ENCODE results near the gene INSIG2. TPM values are rescaled to one million over a fixed set of nuclear protein-coding genes. Genes with fewer than 3 reads are reported as not detected.

INSIG2 gene
- total and polyA plus RNA-seq, 2 of the 8 experiments (the other 6 are each of a cell fraction or from before 2014, with no cell fraction given), result 7.0 to 11.2 TPM

GRCh38 chr2:118047380-118047826 is 40.9 kb upstream of the INSIG2 start:
- no peaks in the 10 kb centered on the region for H3K9me3 ChIP-seq (ENCODE audit: insufficient read depth in 2 of 2, low read depth in 1 of 2, low read length in 1 of 2)
- no peak overlapping the region for H3K4ac ChIP-seq (replicated peaks; ENCODE audit: insufficient read length, low read depth, low read length)
- no peak overlapping the region for H2AK5ac ChIP-seq (ENCODE audit: low read depth, low read length)
- H2BK5ac ChIP-seq (ENCODE audit: low read depth, low read length), result no peak overlapping the region
- FAIRE-seq (no peak), DNase-seq (ENCODE audit: low read depth in 1 of 2, low spot score in 2 of 2) (no peak)
- no peaks in the 10 kb centered on the region for H4K20me1 ChIP-seq (replicated peaks in 1 of 2; ENCODE audit: control insufficient read depth in 1 of 2, insufficient read depth in 2 of 2, low read length in 2 of 2)
- TF ChIP-seq FOSL1 (IDR thresholded peaks at IDR 0.05; ENCODE audit: insufficient read depth, low read depth, low read length), result no peak
- no peak for TF ChIP-seq SAP30 (IDR thresholded peaks at IDR 0.05; ENCODE audit: insufficient read depth, insufficient replicate concordance, low read length)
- TF ChIP-seq NRF1 (IDR thresholded peaks at IDR 0.05; ENCODE audit: low read depth, low read length), result no peak
- no peak for TF ChIP-seq TAF1 (IDR thresholded peaks at IDR 0.05; ENCODE audit: low read depth, low read length)
- TF ChIP-seq POLR2A (IDR thresholded peaks at IDR 0.05; ENCODE audit: control extremely low read depth in 1 of 2, low read depth in 2 of 2, low read length in 2 of 2), result no peak
- no peak for TF ChIP-seq GABPA (IDR thresholded peaks at IDR 0.05; ENCODE audit: borderline replicate concordance, insufficient read depth, low read length)
- no peak for TF ChIP-seq CTBP2 (IDR thresholded peaks at IDR 0.05; ENCODE audit: borderline replicate concordance, insufficient read depth, insufficient read length, low read length)
- no peak for TF ChIP-seq KDM1A (IDR thresholded peaks at IDR 0.05; ENCODE audit: borderline replicate concordance, low read length)
- no peak for TF ChIP-seq SRF (IDR thresholded peaks at IDR 0.05; ENCODE audit: low read depth, low read length)
- TF ChIP-seq BCL11A (IDR thresholded peaks at IDR 0.05; ENCODE audit: low read depth in 2 of 2, low read length in 2 of 2), result no peak
- TF ChIP-seq ZNF274 (IDR thresholded peaks at IDR 0.05; ENCODE audit: borderline replicate concordance, extremely low read depth, low read length), result no peak
- no peak for TF ChIP-seq SUZ12 (IDR thresholded peaks at IDR 0.05; ENCODE audit: low read length)
- no peak for TF ChIP-seq KDM4A (IDR thresholded peaks at IDR 0.05; ENCODE audit: low read depth, low read length, severe bottlenecking)
- no peak for TF ChIP-seq SIX5 (IDR thresholded peaks at IDR 0.05; ENCODE audit: low read depth, low read length)
- WGBS, 2 experiments (ENCODE audit: extremely low coverage in 1 of 2, insufficient coverage in 1 of 2, insufficient read length in 1 of 2, insufficient replicate concordance in 2 of 2, low coverage in 1 of 2, low lambda C conversion rate in 2 of 2, missing lambda C conversion rate in 1 of 2), result 87% methylated on average over 3 of the region's 3 CpGs; no CpG with 5 or more reads in 1 of the 2 experiments
- no peaks in the 10 kb centered on the region for H3K79me2 ChIP-seq (ENCODE audit: control insufficient read depth in 1 of 2, insufficient read depth in 2 of 2, low read length in 2 of 2)
- H3K23ac ChIP-seq (ENCODE audit: insufficient read length), result no peak overlapping the region
- no peak overlapping the region for H2BK120ac ChIP-seq (replicated peaks; ENCODE audit: low read depth, low read length)
- H4K91ac ChIP-seq (replicated peaks; ENCODE audit: insufficient read length, low read length), result no peak overlapping the region
- no peak overlapping the region for H2BK15ac ChIP-seq (ENCODE audit: low read length)
- H3K4me3 ChIP-seq (ENCODE audit: extremely low read depth in 1 of 4, insufficient read depth in 2 of 4, low read depth in 3 of 4, low read length in 4 of 4), result no peak overlapping the region
- no peak overlapping the region for H2BK12ac ChIP-seq (ENCODE audit: low read depth, low read length)
- no peaks in the 10 kb centered on the region for H3K36me3 ChIP-seq (ENCODE audit: control insufficient read depth in 2 of 4, insufficient read depth in 4 of 4, low read length in 3 of 4)
- no peak overlapping the region for H4K8ac ChIP-seq (ENCODE audit: extremely low read depth, insufficient read depth, low read length)
- ChIA-PET CTCF (ENCODE audit: partially characterized antibody) (interaction anchor here (0.6 to 12.7 kb wide), 21 partner anchors 10 to 818 kb away, joined by 3 to 147 read pairs (median 4); no protein-coding TSS in a partner anchor), POLR2A (ENCODE audit: partially characterized antibody) (no interaction called here)
- no peak overlapping the region for H4K5ac ChIP-seq (ENCODE audit: insufficient read length, low read depth, low read length)
- H3K23me2 ChIP-seq (ENCODE audit: low read depth, low read length), result no peaks in the 10 kb centered on the region
- H3K9ac ChIP-seq (replicated peaks in 1 of 4; ENCODE audit: extremely low read depth in 1 of 4, low read depth in 3 of 4, low read length in 3 of 4), result no peak overlapping the region
- no peaks in the 10 kb centered on the region for H3K27me3 ChIP-seq (replicated peaks in 1 of 4; ENCODE audit: control insufficient read depth in 3 of 4, extremely low read depth in 1 of 4, insufficient read depth in 3 of 4, low read length in 3 of 4)
- H3K56ac ChIP-seq (replicated peaks; ENCODE audit: insufficient read length, low read depth, low read length), result no peak overlapping the region
- H3K18ac ChIP-seq (ENCODE audit: extremely low read depth, low read length), result no peak overlapping the region
- no peak overlapping the region for H3K14ac ChIP-seq (ENCODE audit: insufficient read length)
- no peak overlapping the region for H3K27ac ChIP-seq (ENCODE audit: low read depth, low read length)
- H3K4me2 ChIP-seq (ENCODE audit: insufficient read depth in 1 of 2, low read depth in 2 of 2, low read length in 2 of 2), result no peak overlapping the region
- H3K4me1 ChIP-seq (replicated peaks in 1 of 4; ENCODE audit: control insufficient read depth in 3 of 4, insufficient read depth in 4 of 4, low read length in 3 of 4), result peaks cover 0 to 2% (median 0%) of the 10 kb centered on the region in 4 experiments; a peak in 2 of 7 replicates
- H2BK20ac ChIP-seq (ENCODE audit: low read length), result no peak overlapping the region
- no peaks in the 10 kb centered on the region for H3K79me1 ChIP-seq (ENCODE audit: low read depth, low read length)
- no peak overlapping the region for H2AFZ ChIP-seq (ENCODE audit: low read length)
